ENCODE measurements around the gene MATN3. TPM values are rescaled to one million over a fixed set of nuclear protein-coding genes. Genes with fewer than 3 reads are reported as not detected.

Gene MATN3
- total and polyA plus RNA-seq, 4 donors: 0.05 to 0.10 (median 0.08) TPM; not detected in 1

- no peak overlapping the region for H3K9ac ChIP-seq (ENCODE audit: low read depth in 1 of 2, low read length in 2 of 2)
- no peak for TF ChIP-seq HNF4A (conservative IDR thresholded peaks at IDR 0.05)
- no peak for TF ChIP-seq EGR1 (IDR thresholded peaks at IDR 0.05; ENCODE audit: low read depth in 2 of 2)
- no peak for TF ChIP-seq FOXA1 (IDR thresholded peaks at IDR 0.05)
- TF ChIP-seq, protein P1, sequence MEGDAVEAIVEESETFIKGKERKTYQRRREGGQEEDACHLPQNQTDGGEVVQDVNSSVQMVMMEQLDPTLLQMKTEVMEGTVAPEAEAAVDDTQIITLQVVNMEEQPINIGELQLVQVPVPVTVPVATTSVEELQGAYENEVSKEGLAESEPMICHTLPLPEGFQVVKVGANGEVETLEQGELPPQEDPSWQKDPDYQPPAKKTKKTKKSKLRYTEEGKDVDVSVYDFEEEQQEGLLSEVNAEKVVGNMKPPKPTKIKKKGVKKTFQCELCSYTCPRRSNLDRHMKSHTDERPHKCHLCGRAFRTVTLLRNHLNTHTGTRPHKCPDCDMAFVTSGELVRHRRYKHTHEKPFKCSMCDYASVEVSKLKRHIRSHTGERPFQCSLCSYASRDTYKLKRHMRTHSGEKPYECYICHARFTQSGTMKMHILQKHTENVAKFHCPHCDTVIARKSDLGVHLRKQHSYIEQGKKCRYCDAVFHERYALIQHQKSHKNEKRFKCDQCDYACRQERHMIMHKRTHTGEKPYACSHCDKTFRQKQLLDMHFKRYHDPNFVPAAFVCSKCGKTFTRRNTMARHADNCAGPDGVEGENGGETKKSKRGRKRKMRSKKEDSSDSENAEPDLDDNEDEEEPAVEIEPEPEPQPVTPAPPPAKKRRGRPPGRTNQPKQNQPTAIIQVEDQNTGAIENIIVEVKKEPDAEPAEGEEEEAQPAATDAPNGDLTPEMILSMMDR (IDR thresholded peaks at IDR 0.05; ENCODE audit: low read depth, low read length, missing input control): no peak
- TF ChIP-seq TAF1 (conservative IDR thresholded peaks at IDR 0.05): no peak
- TF ChIP-seq, protein P2, sequence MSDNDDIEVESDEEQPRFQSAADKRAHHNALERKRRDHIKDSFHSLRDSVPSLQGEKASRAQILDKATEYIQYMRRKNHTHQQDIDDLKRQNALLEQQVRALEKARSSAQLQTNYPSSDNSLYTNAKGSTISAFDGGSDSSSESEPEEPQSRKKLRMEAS (IDR thresholded peaks at IDR 0.05): no peak
- no peak for TF ChIP-seq YY1 (IDR thresholded peaks at IDR 0.05)
- TF ChIP-seq RAD21 (IDR thresholded peaks at IDR 0.05): no peak
- TF ChIP-seq GABPA (IDR thresholded peaks at IDR 0.05 in 1 of 2, conservative IDR thresholded peaks at IDR 0.05 in 1 of 2): no peak
- TF ChIP-seq, protein P3, sequence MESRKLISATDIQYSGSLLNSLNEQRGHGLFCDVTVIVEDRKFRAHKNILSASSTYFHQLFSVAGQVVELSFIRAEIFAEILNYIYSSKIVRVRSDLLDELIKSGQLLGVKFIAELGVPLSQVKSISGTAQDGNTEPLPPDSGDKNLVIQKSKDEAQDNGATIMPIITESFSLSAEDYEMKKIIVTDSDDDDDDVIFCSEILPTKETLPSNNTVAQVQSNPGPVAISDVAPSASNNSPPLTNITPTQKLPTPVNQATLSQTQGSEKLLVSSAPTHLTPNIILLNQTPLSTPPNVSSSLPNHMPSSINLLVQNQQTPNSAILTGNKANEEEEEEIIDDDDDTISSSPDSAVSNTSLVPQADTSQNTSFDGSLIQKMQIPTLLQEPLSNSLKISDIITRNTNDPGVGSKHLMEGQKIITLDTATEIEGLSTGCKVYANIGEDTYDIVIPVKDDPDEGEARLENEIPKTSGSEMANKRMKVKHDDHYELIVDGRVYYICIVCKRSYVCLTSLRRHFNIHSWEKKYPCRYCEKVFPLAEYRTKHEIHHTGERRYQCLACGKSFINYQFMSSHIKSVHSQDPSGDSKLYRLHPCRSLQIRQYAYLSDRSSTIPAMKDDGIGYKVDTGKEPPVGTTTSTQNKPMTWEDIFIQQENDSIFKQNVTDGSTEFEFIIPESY (IDR thresholded peaks at IDR 0.05): no peak
- TF ChIP-seq, protein P4, sequence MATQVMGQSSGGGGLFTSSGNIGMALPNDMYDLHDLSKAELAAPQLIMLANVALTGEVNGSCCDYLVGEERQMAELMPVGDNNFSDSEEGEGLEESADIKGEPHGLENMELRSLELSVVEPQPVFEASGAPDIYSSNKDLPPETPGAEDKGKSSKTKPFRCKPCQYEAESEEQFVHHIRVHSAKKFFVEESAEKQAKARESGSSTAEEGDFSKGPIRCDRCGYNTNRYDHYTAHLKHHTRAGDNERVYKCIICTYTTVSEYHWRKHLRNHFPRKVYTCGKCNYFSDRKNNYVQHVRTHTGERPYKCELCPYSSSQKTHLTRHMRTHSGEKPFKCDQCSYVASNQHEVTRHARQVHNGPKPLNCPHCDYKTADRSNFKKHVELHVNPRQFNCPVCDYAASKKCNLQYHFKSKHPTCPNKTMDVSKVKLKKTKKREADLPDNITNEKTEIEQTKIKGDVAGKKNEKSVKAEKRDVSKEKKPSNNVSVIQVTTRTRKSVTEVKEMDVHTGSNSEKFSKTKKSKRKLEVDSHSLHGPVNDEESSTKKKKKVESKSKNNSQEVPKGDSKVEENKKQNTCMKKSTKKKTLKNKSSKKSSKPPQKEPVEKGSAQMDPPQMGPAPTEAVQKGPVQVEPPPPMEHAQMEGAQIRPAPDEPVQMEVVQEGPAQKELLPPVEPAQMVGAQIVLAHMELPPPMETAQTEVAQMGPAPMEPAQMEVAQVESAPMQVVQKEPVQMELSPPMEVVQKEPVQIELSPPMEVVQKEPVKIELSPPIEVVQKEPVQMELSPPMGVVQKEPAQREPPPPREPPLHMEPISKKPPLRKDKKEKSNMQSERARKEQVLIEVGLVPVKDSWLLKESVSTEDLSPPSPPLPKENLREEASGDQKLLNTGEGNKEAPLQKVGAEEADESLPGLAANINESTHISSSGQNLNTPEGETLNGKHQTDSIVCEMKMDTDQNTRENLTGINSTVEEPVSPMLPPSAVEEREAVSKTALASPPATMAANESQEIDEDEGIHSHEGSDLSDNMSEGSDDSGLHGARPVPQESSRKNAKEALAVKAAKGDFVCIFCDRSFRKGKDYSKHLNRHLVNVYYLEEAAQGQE (IDR thresholded peaks at IDR 0.05): no peak
- no peak for TF ChIP-seq NR2F2 (IDR thresholded peaks at IDR 0.05)
- TF ChIP-seq HNF4G (IDR thresholded peaks at IDR 0.05): no peak
- no peak for TF ChIP-seq FOXA2 (IDR thresholded peaks at IDR 0.05)
- no peak for TF ChIP-seq RXRA (IDR thresholded peaks at IDR 0.05)
- no peak for TF ChIP-seq JUND (IDR thresholded peaks at IDR 0.05)
- DNase-seq (ENCODE audit: low spot score): no peak
- H3K27ac ChIP-seq (ENCODE audit: low read depth in 1 of 2, low read length in 2 of 2): no peak overlapping the region
- no peak overlapping the region for H3K4me3 ChIP-seq (ENCODE audit: low read depth in 1 of 3, low read length in 3 of 3)
- no peaks in the 10 kb centered on the region for H3K36me3 ChIP-seq (ENCODE audit: control insufficient read depth in 4 of 4, insufficient read depth in 3 of 4, low read depth in 1 of 4, low read length in 3 of 4)
- H3K4me1 ChIP-seq (ENCODE audit: control insufficient read depth in 4 of 4, insufficient read depth in 4 of 4, low read length in 3 of 4): peaks cover 0 to 5% (median 1%) of the 10 kb centered on the region in 4 donors
- WGBS: 95% methylated on average over 3 of the region's 3 CpGs
- no peaks in the 10 kb centered on the region for H3K27me3 ChIP-seq (ENCODE audit: control insufficient read depth in 4 of 4, insufficient read depth in 4 of 4, low read length in 3 of 4)
- no peaks in the 10 kb centered on the region for H3K9me3 ChIP-seq (ENCODE audit: control insufficient read depth in 4 of 4, low read length in 3 of 4)
Observed at GRCh38 chr2:20021405-20022009, 9.0 kb upstream of the MATN3 start.

DNA sequence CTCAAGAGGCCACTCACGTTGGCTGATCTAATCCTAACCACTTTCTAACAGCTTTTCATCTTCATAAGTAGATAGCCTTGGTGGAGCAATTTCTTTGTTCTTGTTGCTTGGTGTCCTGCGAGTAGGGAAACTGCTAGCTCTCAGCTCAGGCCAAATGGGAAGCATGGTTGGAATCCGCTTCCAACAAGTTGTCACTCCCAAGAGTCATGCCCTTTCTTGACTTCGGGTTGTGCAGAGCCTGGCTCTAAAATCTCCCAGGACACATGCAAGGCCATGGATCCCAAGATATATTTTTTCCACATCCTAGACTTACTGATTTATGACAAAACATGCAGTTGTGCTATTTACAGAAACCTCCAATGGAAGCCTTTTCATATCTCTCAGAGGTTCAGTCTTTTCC lies 7.3 kb upstream of the MATN3 start:
- no peak overlapping the region for H3K4me3 ChIP-seq (ENCODE audit: low read depth in 1 of 3, low read length in 3 of 3)
- no peaks in the 10 kb centered on the region for H3K9me3 ChIP-seq (ENCODE audit: control insufficient read depth in 4 of 4, low read length in 3 of 4)
- no peak for DNase-seq (ENCODE audit: low spot score)
- no peaks in the 10 kb centered on the region for H3K27me3 ChIP-seq (ENCODE audit: control insufficient read depth in 4 of 4, insufficient read depth in 4 of 4, low read length in 3 of 4)
- 93% methylated on average over 4 of the region's 4 CpGs for WGBS
- no peak overlapping the region for H3K27ac ChIP-seq (ENCODE audit: low read depth in 1 of 2, low read length in 2 of 2)
- H3K9ac ChIP-seq (ENCODE audit: low read depth in 1 of 2, low read length in 2 of 2): no peak overlapping the region
- peaks cover 0 to 5% (median 1%) of the 10 kb centered on the region in 4 donors for H3K4me1 ChIP-seq (ENCODE audit: control insufficient read depth in 4 of 4, insufficient read depth in 4 of 4, low read length in 3 of 4)
- no peaks in the 10 kb centered on the region for H3K36me3 ChIP-seq (ENCODE audit: control insufficient read depth in 4 of 4, insufficient read depth in 3 of 4, low read depth in 1 of 4, low read length in 3 of 4)
- TF ChIP-seq, protein P3 (IDR thresholded peaks at IDR 0.05): no peak
- TF ChIP-seq, protein P1 (IDR thresholded peaks at IDR 0.05; ENCODE audit: low read depth, low read length, missing input control): no peak
- TF ChIP-seq JUND (IDR thresholded peaks at IDR 0.05): no peak
- TF ChIP-seq NR2F2 (IDR thresholded peaks at IDR 0.05): no peak
- TF ChIP-seq ATF3 (IDR thresholded peaks at IDR 0.05): no peak
- TF ChIP-seq HNF4G (IDR thresholded peaks at IDR 0.05): no peak
- TF ChIP-seq FOXA1 (IDR thresholded peaks at IDR 0.05): no peak
- TF ChIP-seq, protein P2 (IDR thresholded peaks at IDR 0.05): no peak
- no peak for TF ChIP-seq YY1 (IDR thresholded peaks at IDR 0.05)
- no peak for TF ChIP-seq SP1 (IDR thresholded peaks at IDR 0.05)
- no peak for TF ChIP-seq GABPA (IDR thresholded peaks at IDR 0.05 in 1 of 2, conservative IDR thresholded peaks at IDR 0.05 in 1 of 2)
- TF ChIP-seq TAF1 (conservative IDR thresholded peaks at IDR 0.05): no peak

Data from liver (tissue), 9 donors.